OCI-LY3 (cell line): Measurements from ENCODE around the gene TNIP1.

ENCODE experiments used
- H2AFZ ChIP-seq: fragments of 200-600, 300-600 bp; shearing (Covaris generic); 2 replicates; pipeline ENCODE4 v1.6.0; 2014; ENCODE audit warnings: antibody characterized with exemption, low read depth, low read length
- H3K27ac ChIP-seq: fragments of 200-600, 300-600 bp; sonication (generic); 2 replicates; pipeline ENCODE4 v1.5.1; 2014; ENCODE audit warnings: mild to moderate bottlenecking, low read length, moderate library complexity, mixed read lengths
- H3K27me3 ChIP-seq: fragments of 200-600, 300-600 bp; sonication (generic); 2 replicates; pipeline ENCODE4 v1.6.1; 2014; ENCODE audit warnings: low read depth, low read length, mixed read lengths
- H3K36me3 ChIP-seq: fragments of 200-600, 300-600 bp; sonication (generic); replicated peaks from 2 replicates; pipeline ENCODE3; 2014; ENCODE audit warnings: low read depth, low read length, mixed read lengths
- H3K4me1 ChIP-seq: fragments of 300-600, 200-600 bp; sonication (generic); 2 replicates; pipeline ENCODE4 v1.6.1; 2014; ENCODE audit warnings: low read length, mixed read lengths
- H3K4me2 ChIP-seq: fragments of 200-600, 300-600 bp; sonication (generic); 2 replicates; pipeline ENCODE4 v1.6.1; 2014; ENCODE audit warnings: low read length, mixed read lengths
- H3K4me3 ChIP-seq: fragments of 300-600, 200-600 bp; sonication (generic); 2 replicates; pipeline ENCODE4 v1.5.1; 2014; ENCODE audit warnings: antibody characterized with exemption, mild to moderate bottlenecking, low read length, moderate library complexity
- H3K79me2 ChIP-seq: fragments of 300-600, 200-600 bp; shearing (Covaris generic); 2 replicates; pipeline ENCODE4 v1.6.1; 2014; ENCODE audit warnings: mild to moderate bottlenecking, low read length, mixed read lengths
- H3K9ac ChIP-seq: fragments of 300-600, 200-600 bp; shearing (Covaris generic); 2 replicates; pipeline ENCODE4 v1.6.0; 2014; ENCODE audit warnings: mild to moderate bottlenecking, low read length, moderate library complexity
- H3K9me3 ChIP-seq: fragments of 200-600, 300-600 bp; shearing (Covaris generic); 2 replicates; pipeline ENCODE4 v1.6.1; 2014; ENCODE audit warnings: low read length, mixed read lengths; ENCODE audit not compliant: insufficient read depth
- H4K20me1 ChIP-seq: fragments of 200-600, 300-600 bp; sonication (generic); 2 replicates; pipeline ENCODE4 v1.6.1; 2016; ENCODE audit warnings: low read length, mixed read lengths; ENCODE audit not compliant: insufficient read depth
- EZH2phosphoT487 ChIP-seq: fragments of 200-600 bp; shearing (Covaris generic); IDR thresholded peaks from 2 replicates; pipeline ENCODE4 v1.6.1; 2018; ENCODE audit warnings: antibody characterized with exemption, mixed run types, low read depth
- TF ChIP-seq, protein P1 (sequence below): fragments of 200-600, 300-600 bp; sonication (generic); IDR thresholded peaks from 2 replicates; pipeline ENCODE4 v1.5.1; 2014; ENCODE audit warnings: antibody characterized with exemption, low read length, low read depth

The TNIP1 gene

DNA sequence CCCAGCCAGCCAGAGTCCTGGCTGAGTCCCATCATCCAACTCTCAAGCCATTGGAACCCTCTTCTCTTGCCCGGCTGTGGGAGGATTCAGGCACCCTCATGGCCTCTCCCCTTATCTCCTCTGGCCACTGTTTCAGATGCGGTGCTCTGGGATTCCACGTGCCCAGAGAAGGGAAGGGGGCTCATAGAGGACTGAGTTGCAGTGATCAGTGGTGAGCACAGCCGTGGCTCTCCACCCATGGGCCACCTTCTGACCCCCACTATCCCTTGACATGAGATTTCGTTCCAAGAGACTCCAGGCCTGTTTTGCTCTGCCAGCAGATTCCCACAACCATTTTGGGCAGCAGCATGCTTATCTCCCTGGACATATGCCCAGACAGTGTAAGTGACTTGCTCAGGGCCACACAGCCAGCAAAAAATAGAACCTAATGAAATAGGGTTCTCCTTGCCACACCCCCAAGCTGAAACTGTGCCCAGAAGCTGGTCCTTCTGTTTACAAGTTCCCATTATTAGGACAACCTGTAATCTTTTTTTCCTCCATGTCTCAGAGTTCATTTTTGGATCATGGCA lies 57.7 kb downstream of the TNIP1 start:
- Histone ChIP-seq H4K20me1 (no peaks in the 10 kb centered on the region), H3K4me3 (no peak overlapping the region), H3K4me2 (no peak overlapping the region), H3K4me1 (no peaks in the 10 kb centered on the region), H3K79me2 (no peaks in the 10 kb centered on the region), H2AFZ (no peak overlapping the region), H3K27ac (no peak overlapping the region), H3K36me3 (peaks cover 3% of the 10 kb centered on the region), H3K27me3 (no peaks in the 10 kb centered on the region), H3K9ac (no peak overlapping the region), H3K9me3 (no peaks in the 10 kb centered on the region)
- no peak for TF ChIP-seq EZH2phosphoT487
- TF ChIP-seq, protein P1, sequence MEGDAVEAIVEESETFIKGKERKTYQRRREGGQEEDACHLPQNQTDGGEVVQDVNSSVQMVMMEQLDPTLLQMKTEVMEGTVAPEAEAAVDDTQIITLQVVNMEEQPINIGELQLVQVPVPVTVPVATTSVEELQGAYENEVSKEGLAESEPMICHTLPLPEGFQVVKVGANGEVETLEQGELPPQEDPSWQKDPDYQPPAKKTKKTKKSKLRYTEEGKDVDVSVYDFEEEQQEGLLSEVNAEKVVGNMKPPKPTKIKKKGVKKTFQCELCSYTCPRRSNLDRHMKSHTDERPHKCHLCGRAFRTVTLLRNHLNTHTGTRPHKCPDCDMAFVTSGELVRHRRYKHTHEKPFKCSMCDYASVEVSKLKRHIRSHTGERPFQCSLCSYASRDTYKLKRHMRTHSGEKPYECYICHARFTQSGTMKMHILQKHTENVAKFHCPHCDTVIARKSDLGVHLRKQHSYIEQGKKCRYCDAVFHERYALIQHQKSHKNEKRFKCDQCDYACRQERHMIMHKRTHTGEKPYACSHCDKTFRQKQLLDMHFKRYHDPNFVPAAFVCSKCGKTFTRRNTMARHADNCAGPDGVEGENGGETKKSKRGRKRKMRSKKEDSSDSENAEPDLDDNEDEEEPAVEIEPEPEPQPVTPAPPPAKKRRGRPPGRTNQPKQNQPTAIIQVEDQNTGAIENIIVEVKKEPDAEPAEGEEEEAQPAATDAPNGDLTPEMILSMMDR: no peak

DNA sequence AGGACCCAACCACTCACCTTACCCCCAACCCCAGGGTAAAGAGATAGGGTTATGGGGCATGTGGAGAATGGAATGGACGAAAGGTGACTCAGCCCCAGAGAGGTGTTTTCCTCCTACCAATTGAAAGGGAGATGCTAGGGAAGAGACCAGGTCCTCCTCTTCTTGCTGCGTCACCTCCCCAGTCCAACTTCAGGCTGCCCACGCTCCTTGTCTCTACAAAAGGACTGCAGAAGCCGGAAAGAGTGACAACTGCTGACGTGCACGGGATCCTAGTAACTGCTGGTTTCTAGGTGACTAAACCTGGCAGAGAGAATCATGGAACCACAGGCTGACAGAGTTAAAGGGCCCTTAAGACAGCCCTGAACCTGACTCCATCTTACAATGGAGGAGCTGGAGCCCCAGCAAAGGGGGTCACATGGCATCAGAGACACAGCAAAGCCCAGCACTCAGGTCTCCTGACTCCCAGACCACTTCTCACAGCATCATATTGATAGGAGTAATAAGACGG lies 58.3 kb downstream of the TNIP1 start:
- no peak overlapping the region for H3K27ac ChIP-seq
- no peaks in the 10 kb centered on the region for H3K79me2 ChIP-seq
- H3K4me2 ChIP-seq: no peak overlapping the region
- no peaks in the 10 kb centered on the region for H3K4me1 ChIP-seq
- no peak overlapping the region for H3K4me3 ChIP-seq
- no peak overlapping the region for H3K9ac ChIP-seq
- TF ChIP-seq EZH2phosphoT487: no peak
- TF ChIP-seq, protein P1: no peak
- H3K27me3 ChIP-seq: no peaks in the 10 kb centered on the region
- no peak overlapping the region for H2AFZ ChIP-seq
- H4K20me1 ChIP-seq: no peaks in the 10 kb centered on the region
- H3K9me3 ChIP-seq: no peaks in the 10 kb centered on the region
- peaks cover 3% of the 10 kb centered on the region for H3K36me3 ChIP-seq

DNA sequence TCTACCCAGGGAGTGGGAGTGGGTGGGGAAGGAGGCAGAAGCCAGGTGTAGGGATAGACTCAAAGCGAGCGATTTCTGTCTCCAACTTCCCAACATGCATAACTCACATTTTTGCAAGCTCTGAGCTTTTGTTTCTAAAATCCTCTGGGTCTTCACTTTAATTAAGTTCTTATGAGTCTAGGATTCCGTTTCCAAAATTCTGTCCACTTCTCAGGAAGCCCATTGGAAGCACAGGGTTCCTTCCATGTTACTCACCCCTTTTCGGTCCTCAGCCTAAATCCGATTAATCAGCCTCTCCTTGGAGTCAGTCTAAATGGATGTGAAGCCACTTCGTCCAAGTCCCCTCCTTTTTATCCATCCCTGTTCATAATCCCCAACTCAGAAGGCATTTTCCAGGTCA lies 59.1 kb downstream of the TNIP1 start:
- Histone ChIP-seq H3K4me1 (no peaks in the 10 kb centered on the region), H3K9me3 (no peaks in the 10 kb centered on the region), H3K27me3 (no peaks in the 10 kb centered on the region), H2AFZ (no peak overlapping the region), H3K4me3 (no peak overlapping the region), H3K9ac (no peak overlapping the region), H3K79me2 (no peaks in the 10 kb centered on the region), H3K36me3 (no peaks in the 10 kb centered on the region), H3K4me2 (no peak overlapping the region), H4K20me1 (no peaks in the 10 kb centered on the region), H3K27ac (no peak overlapping the region)
- no peak for TF ChIP-seq EZH2phosphoT487
- TF ChIP-seq, protein P1: no peak

DNA sequence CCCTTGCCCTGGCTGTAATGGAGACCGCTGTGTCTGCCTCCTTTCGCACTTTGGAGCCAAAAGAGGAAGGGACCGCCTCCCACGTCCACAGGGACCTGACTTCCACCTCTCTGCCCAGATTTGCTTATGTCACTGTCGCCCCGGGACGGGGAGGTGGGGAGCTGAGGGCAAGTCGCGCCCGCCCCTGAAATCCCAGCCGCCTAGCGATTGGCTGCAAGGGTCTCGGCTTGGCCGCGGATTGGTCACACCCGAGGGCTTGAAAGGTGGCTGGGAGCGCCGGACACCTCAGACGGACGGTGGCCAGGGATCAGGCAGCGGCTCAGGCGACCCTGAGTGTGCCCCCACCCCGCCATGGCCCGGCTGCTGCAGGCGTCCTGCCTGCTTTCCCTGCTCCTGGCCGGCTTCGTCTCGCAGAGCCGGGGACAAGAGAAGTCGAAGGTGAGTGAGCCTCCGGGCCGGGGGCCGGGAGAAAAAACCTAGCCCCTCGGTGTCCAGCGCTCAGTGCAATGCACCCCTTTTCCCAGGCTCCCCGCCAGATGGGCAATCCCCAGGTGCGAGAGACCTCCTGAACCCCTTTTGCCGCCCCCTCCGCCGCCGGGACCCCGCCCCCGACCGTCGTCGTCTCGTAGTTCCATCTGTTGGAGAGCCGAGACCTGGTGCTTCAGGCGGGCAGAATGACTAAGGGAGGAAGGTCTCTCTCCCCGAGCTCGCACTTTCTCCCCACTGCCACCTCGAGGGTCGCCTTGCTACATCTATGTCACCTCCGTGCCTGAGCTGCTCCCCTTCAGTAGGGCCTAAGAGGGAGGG lies 60.3 kb downstream of the TNIP1 start, which contains the start of gene GPX3:
Gene GPX3 (plus strand): TSS at position 288 of the 807 bp plus-strand sequence. CDS start 64 bp downstream, at position 352.
- Histone ChIP-seq H3K4me3 (no peak within 1 kb of the TSS), H3K79me2 (no peaks in the 10 kb centered on the region), H3K27me3 (no peaks in the 10 kb centered on the region), H3K4me2 (no peak within 1 kb of the TSS), H3K9ac (no peak within 1 kb of the TSS), H3K27ac (no peak within 1 kb of the TSS), H3K4me1 (no peaks in the 10 kb centered on the region), H3K9me3 (no peaks in the 10 kb centered on the region), H3K36me3 (no peaks in the 10 kb centered on the region), H2AFZ (no peak within 1 kb of the TSS), H4K20me1 (no peaks in the 10 kb centered on the region)
- TF ChIP-seq, protein P1: no peak
- no peak for TF ChIP-seq EZH2phosphoT487
